CD4-positive, alpha-beta T cell treated with Interleukin-15 for 1 hour (primary cell): Measurements from ENCODE around the gene SLC16A8.

ENCODE experiments used
- DNase-seq: peaks from one replicate; pipeline ENCODE4 v3.0.0-alpha.2; 2020

Gene SLC16A8

DNA sequence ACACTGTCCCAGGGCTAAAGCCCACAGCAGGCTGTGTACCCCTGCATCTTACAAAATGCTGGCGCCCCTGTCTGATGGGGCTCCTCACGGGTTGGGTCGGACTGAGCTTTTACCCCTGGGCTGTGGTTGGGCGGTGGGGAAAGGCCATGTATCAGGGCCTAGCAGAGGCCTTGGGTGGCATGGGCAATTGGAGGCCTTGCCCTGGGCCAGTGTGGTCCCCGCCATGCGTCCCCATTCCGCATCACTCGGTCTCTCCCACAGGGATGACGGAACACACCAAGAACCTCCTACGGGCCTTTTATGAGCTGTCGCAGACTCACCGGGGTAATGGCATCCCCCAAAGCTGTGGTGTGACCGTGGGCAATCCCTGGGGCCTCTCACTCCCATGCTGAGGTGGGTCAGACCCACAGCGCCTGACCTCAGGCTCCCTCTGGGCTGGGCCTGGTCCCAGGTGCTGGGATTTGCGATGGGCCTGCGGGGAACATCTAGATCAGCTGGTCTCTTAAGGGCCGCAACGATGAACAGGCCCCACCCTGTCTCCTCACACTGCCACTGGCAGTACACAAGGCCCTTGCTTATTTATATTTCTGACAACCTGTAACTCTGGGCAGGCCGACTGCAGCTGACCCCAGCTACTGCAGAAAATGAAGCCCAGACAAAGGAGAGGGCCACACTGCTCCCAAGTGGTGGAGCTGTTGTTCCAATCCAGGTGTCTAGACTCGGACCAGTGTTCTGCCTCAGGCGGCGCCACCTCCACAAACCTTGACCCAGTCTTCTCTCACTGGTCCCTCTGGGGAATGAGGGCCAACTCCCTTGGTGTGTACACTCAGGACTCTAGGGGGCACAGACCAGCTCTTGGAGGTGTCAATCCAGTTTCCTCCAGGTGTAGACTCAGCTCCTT is 12.3 kb downstream of the SLC16A8 start:
- DNase-seq = no peak

- no peak for DNase-seq
Observed at GRCh38 chr22:38070250-38070921, 13.6 kb downstream of the SLC16A8 start.

GRCh38 chr22:38069372-38070249 is 14.4 kb downstream of the SLC16A8 start:
- no peak for DNase-seq

- no peak for DNase-seq
Observed at GRCh38 chr22:38068641-38069371, 15.2 kb downstream of the SLC16A8 start.

DNA sequence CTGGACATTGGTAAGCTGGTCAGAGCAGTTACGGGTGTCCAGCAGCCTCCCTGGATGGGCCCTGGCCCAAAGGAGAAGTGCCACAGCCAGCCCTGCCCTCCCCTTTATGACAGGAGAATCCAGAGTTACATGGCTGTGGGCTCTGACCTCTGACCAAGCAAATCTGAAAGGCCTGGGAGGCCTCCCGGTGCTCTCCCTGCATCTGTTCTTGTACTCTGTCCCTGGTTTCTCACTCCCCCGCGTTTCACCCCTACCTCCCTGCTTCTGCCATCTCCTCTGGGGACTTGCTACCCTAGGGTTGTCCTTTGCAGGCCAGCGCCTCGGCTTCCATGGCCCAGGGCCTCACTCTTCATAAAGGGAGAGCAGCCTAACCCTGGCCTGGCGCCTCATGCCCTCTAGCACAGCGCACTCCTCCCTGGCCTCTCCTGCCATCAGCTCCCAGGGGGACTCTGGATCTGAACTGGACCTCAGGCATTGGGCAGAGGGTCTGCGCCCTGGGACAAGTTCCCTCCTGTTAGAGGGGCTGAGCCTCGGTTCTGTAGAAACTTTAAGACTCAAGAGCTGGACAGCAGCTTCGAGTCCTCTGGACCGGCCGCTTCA is 16.1 kb downstream of the SLC16A8 start:
- no peak for DNase-seq

DNA sequence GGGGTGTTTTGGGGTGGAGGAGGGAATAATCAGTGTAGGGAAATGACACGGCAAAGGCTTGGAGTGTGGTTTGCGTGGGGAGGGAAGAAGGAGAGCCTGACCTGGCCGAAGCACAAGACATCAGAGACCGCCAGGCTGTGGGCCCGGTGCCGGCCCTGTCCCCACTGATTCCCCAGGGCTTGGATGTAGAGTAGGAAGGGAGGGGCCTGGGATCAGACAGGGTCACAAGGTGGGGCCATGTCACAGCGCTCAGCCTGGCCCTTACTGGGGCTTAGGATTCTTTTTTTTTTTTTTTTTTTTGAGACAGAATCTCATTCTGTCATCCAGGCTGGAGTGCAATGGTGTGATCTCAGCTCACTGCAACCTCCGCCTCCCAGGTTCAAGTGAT is 17.0 kb downstream of the SLC16A8 start:
- no peak for DNase-seq

DNA sequence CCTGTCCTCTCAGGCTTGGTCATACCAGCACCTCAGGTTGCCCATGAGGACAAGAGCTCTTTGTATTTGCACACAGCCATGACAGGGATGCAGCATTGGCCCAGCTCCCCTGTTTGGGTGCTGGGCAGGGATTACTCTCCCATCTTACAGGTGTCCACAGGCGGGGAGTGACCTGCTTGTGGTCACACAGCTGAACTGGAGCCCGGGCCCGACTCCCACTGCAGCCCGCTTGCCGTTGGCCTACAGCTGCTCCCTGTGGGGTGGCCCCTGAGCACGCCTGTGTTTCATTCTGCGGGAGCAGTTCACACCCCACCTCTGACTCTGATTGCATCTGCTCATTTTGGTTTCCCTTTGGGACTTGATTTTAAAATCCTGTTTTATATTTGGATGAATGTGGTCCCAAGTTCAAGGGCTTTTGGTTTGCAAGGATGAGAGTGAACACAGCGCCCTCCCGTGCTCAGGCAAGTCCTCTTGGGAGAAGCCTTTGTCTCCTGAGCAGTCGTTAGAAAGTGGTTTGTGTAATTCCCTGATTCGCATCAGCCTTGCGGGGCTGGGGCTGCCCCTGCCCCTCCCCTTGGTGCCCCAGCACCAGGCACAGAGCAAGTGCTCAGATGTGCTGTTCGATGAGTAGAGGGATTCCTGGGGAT is 17.5 kb downstream of the SLC16A8 start:
- DNase-seq = no peak

DNA sequence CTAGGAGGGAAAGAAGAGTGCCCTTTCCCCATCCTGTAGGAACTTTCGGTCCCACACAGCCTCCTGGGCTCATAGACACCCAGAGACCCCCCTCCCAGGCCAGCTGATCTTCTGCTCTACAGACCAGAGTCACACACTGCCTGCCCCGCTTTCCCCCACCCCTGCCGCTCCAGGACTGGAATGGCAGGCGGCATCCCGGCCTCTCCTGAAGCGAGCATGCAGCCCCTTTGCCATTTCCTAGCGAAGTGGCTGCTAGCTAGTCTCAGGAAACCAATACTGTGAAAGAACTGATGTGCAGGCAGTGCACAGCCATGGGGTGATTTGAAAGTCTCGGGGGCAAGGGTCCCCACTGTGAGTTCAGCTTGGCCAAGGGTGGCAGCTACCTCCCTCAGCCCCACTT is 18.4 kb downstream of the SLC16A8 start:
- DNase-seq = no peak

- DNase-seq = no peak
Observed at GRCh38 chr22:38062791-38063190, 21.2 kb downstream of the SLC16A8 start.

- DNase-seq = peak; percentile 90
Observed at GRCh38 chr22:38056969-38057891, 26.8 kb downstream of the SLC16A8 start, which contains the start of gene PICK1. Gene PICK1, plus strand, starts transcription at chr22:38057404. Its CDS starts 406 bp downstream, at chr22:38057810.

GRCh38 chr22:38051900-38052862 is 31.8 kb downstream of the SLC16A8 start:
- DNase-seq = peak; percentile 83

DNA sequence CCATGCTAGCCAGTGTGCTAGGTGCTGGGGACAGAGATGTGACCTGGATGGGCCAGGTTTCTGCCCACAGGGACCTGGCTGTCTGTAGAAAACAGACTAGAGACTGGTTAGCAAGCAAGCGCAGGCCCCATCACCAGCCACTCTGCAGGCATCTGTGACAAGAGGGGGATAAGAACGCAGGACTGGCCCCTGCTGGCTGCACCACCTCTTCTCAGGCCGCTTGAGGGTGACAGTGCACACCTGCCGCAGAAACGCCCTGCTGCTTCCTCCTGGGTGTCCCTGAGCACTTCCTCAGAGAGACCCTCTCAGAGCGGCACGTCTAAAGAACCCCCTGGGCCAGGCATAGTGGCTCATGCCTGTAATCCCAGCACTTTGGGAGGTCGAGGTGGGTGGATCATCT is 32.7 kb downstream of the SLC16A8 start:
- DNase-seq = no peak

DNA sequence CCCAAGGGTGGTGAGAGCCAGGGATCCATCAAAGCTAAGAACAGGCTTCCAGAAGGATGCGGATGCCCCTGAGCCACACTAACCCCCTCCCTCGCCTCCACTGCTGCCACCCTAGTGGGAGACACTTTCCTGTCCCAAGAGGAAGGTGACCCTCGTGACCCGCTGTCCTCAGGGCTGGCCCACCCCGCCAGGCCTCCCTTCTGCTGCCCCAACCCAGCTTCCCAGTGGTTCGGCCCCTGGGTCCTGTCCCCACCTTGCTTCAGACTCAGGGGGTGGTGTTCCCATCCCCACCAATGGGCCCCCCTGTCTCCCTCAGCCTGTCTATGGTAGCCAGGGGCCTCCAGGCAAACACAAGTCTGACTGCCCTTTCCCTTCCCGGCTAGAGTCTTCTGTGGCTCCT is 33.3 kb downstream of the SLC16A8 start:
- DNase-seq = no peak

- DNase-seq = no peak
Observed at GRCh38 chr22:38049812-38050619, 34.0 kb downstream of the SLC16A8 start.

GRCh38 chr22:38046070-38046748 is 37.8 kb downstream of the SLC16A8 start:
- DNase-seq = no peak

GRCh38 chr22:38043151-38044039 is 40.6 kb downstream of the SLC16A8 start:
- DNase-seq = no peak

DNA sequence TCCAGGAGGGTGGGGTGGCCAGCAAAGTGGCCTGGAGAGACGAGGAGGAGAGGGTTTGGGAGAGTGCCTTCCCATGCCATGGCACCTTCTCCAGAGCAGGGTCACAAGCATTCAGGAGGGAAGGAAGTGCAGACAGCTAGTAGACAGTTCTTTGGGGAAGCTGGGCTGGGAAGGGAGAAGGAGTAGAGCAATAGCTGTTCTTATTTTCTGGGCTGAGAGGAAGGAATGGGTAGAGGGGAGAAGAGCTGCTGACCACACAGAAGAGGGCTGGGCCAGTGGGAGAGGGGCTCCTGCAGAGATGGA is 41.5 kb downstream of the SLC16A8 start:
- DNase-seq = no peak
